ENCODE data around the gene ZSWIM3. TPM values are rescaled to one million over a fixed set of nuclear protein-coding genes. Genes with fewer than 3 reads are reported as not detected.

ZSWIM3 gene
- total and polyA plus RNA-seq, 7 donors = 1.1 to 2.7 (median 1.5) TPM

DNA sequence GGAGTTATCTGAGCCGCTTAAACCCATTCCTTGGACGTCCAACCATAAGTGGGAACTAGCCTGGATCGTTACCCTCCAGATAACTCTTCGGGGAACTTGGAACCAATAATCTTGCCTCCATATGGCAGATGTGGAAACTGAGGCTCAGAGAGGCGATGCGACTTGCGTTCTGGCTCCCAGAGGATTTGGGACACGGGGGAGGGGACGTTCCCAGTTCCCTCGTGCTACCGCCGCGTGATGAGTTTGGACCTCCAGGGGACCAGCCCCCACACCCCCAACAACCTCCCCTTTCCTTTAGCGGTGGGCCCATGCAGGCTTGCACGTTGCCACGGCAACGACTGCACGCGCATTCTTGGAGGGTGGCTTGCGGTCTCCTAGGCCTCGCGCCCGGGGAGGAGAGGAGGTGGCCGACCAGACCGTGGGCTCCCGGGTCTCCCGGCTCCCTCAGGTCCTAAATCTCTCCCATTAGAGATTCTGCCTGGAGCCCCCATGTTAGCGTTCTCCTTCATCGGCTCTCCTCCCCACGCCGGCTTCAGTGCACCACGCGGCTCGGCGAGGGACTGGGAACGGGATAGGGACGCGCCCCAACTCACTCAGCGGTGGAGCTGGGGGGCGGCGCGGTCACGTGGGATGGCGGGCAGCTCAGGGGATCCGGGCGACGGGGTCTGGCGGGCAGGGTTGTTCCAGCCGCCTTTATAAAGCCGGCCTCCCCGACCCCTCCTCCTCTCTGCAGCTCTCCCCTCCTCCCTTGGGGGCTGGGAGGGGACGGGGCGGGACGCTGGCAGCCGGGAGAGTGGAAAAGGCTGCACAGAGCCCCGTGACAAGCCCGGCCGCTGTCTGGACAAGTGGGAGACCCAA is 54.3 kb downstream of the ZSWIM3 start, which contains the start of gene PLTP:
TSS of gene PLTP (minus strand) at position 670 of the 858 bp plus-strand sequence. CDS start 703 bp downstream, outside the sequence.
- intact Hi-C loops (cut with DNase I) = no loop called here
- H3K27me3 ChIP-seq (ENCODE audit: insufficient read depth in 3 of 3, low read length in 2 of 3) = peaks cover 0 to 17% (median 4%) of the 10 kb centered on the region in 3 donors
- peak within 1 kb of the TSS; percentile 65 for H3K27ac ChIP-seq
- ATAC-seq = peak; percentile 34 to 55 (median 37)
- no peak for TF ChIP-seq CTCF (IDR thresholded peaks at IDR 0.05)
- H3K4me3 ChIP-seq = peak within 1 kb of the TSS; percentile 65
- peaks cover 12% of the 10 kb centered on the region for H3K4me1 ChIP-seq
- no peaks in the 10 kb centered on the region for H3K36me3 ChIP-seq (ENCODE audit: insufficient read depth in 1 of 2, low read depth in 1 of 2)
- WGBS, 3 donors = 1% methylated on average over 47 to 58 of the region's 58 CpGs
- H3K9me3 ChIP-seq = no peaks in the 10 kb centered on the region
- peak; percentile 75 to 82 for DNase-seq

DNA sequence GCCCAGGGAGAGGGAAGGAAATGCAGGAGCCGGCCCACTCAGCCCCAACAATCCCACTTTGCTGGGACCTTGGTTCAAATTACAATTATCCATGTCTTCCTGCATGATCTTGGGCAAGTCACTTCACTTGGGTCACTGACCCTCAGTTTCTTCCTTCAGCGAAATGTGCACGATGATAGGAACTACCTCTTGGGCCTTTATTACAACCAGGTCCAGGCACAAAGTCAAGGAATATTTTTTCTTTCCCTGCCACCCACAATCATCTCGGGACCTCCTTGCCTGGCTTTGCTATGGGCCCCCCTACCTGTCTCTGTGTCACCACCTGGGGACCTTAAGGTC is 54.9 kb downstream of the ZSWIM3 start:
- Histone ChIP-seq H3K4me1 (peaks cover 12% of the 10 kb centered on the region), H3K27me3 (ENCODE audit: insufficient read depth in 3 of 3, low read length in 2 of 3) (peaks cover 0 to 17% (median 4%) of the 10 kb centered on the region in 3 donors), H3K27ac (peak overlapping the region; percentile 65), H3K9me3 (no peaks in the 10 kb centered on the region), H3K36me3 (ENCODE audit: insufficient read depth in 1 of 2, low read depth in 1 of 2) (no peaks in the 10 kb centered on the region), H3K4me3 (peak overlapping the region; percentile 65)
- ATAC-seq (no peak), DNase-seq (no peak)
- intact Hi-C loops (cut with DNase I) = no loop called here
- TF ChIP-seq CTCF (IDR thresholded peaks at IDR 0.05) = no peak
- WGBS, 3 donors = 20 to 22% (median 21%) methylated on average over 4 of the region's 4 CpGs

GRCh38 chr20:45913116-45913515 is 55.7 kb downstream of the ZSWIM3 start:
- H3K36me3 ChIP-seq (ENCODE audit: insufficient read depth in 1 of 2, low read depth in 1 of 2) = no peaks in the 10 kb centered on the region
- peaks cover 12% of the 10 kb centered on the region for H3K4me1 ChIP-seq
- no peak for TF ChIP-seq CTCF (IDR thresholded peaks at IDR 0.05)
- DNase-seq (no peak), ATAC-seq (no peak)
- H3K27ac ChIP-seq = no peak overlapping the region
- H3K27me3 ChIP-seq (ENCODE audit: insufficient read depth in 3 of 3, low read length in 2 of 3) = peaks cover 0 to 17% (median 4%) of the 10 kb centered on the region in 3 donors
- no peak overlapping the region for H3K4me3 ChIP-seq
- intact Hi-C loops (cut with DNase I) = no loop called here
- 46 to 56% (median 50%) methylated on average over 5 of the region's 5 CpGs for WGBS, 3 donors
- H3K9me3 ChIP-seq = no peaks in the 10 kb centered on the region

DNA sequence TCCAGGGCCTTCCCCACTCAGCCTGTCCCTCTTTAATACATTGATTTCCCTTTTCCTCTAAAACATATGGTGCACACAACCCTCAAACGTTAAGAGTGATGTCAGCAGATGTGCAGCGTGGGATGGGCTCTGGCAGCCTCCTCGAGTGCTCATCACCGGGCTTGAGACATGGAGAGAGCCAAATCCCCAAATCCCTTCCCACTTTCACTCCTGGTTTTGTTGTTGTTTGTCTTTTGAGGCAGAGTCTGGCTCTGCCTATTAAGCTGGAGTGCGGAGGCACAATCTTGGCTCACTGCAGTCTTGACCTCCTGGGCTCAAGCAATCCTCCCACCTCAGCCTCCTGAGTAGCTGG is 60.4 kb downstream of the ZSWIM3 start:
- no peak overlapping the region for H3K27ac ChIP-seq

More for the DNA sequence above, 60.4 kb downstream of the ZSWIM3 start:
- Histone ChIP-seq H3K9me3 (no peaks in the 10 kb centered on the region), H3K36me3 (ENCODE audit: insufficient read depth in 1 of 2, low read depth in 1 of 2) (no peaks in the 10 kb centered on the region), H3K4me3 (no peak overlapping the region), H3K4me1 (no peaks in the 10 kb centered on the region), H3K27me3 (ENCODE audit: insufficient read depth in 3 of 3, low read length in 2 of 3) (peaks cover 0 to 3% (median 0%) of the 10 kb centered on the region in 3 donors)
- intact Hi-C loops (cut with DNase I) = no loop called here
- TF ChIP-seq CTCF (IDR thresholded peaks at IDR 0.05) = no peak
- peak in 2 of 4 donors; percentile 31 to 33 for ATAC-seq
- DNase-seq = peak in 1 of 2 donors; percentile 49
- WGBS, 3 donors = 32 to 41% (median 39%) methylated on average over 5 of the region's 5 CpGs
